SU-DHL-6 (cell line): ENCODE data around the gene KMT2A.
"Not testable (repeated sequence)": the region's sequence is repeated elsewhere in the genome, so short reads cannot be mapped to it uniquely, and the experiment has no call there.

Source experiments
- H2AFZ ChIP-seq: fragments of 200-600 bp; sonication (generic); 2 replicates; pipeline ENCODE4 v1.6.1; 2014; ENCODE audit warnings: low read depth, mild to moderate bottlenecking, moderate library complexity, mixed read lengths, antibody characterized with exemption, low read length; ENCODE audit not compliant: severe bottlenecking
- H3F3A ChIP-seq: fragments of 200-600 bp; shearing (Covaris generic); 2 replicates; pipeline ENCODE4 v1.6.0; 2016; ENCODE audit warnings: antibody characterized with exemption, mild to moderate bottlenecking; ENCODE audit not compliant: insufficient read depth
- H3K27ac ChIP-seq: fragments of 200-600 bp; sonication (generic); 2 replicates; pipeline ENCODE4 v1.5.1; 2016; ENCODE audit warnings: low read depth, mild to moderate bottlenecking, low read length, moderate library complexity, mixed read lengths
- H3K27me3 ChIP-seq: fragments of 200-600 bp; sonication (generic), shearing (Covaris generic); 2 replicates; pipeline ENCODE4 v1.6.0; 2014; ENCODE audit warnings: mild to moderate bottlenecking, low read length
- H3K36me3 ChIP-seq: fragments of 200-600 bp; sonication (generic); 2 replicates; pipeline ENCODE4 v1.6.1; 2014; ENCODE audit warnings: mild to moderate bottlenecking, low read length, mixed read lengths
- H3K4me2 ChIP-seq: fragments of 300-600, 200-600 bp; shearing (Covaris generic), sonication (generic); 2 replicates; pipeline ENCODE4 v1.6.0; 2014; ENCODE audit warnings: low read length, low read depth, mild to moderate bottlenecking; ENCODE audit not compliant: poor library complexity, severe bottlenecking
- H3K4me3 ChIP-seq: fragments of 200-600 bp; sonication (generic); 2 replicates; pipeline ENCODE4 v1.5.1; 2014; ENCODE audit warnings: antibody characterized with exemption, low read length, mild to moderate bottlenecking, mixed read lengths; ENCODE audit not compliant: insufficient read depth, poor library complexity, severe bottlenecking
- H3K79me2 ChIP-seq: fragments of 200-600 bp; sonication (generic); 2 replicates; pipeline ENCODE4 v1.6.1; 2014; ENCODE audit warnings: mild to moderate bottlenecking, low read length, moderate library complexity; ENCODE audit not compliant: insufficient read depth
- H3K9ac ChIP-seq: fragments of 200-600 bp; sonication (generic); 2 replicates; pipeline ENCODE4 v1.7.0; 2014; ENCODE audit warnings: mild to moderate bottlenecking, low read length
- H3K9me2 ChIP-seq: fragments of 200-600 bp; sonication (generic); replicated peaks from 2 replicates; pipeline ENCODE4 v1.6.1; 2014; ENCODE audit warnings: low read length; ENCODE audit not compliant: insufficient read depth
- H3K9me3 ChIP-seq: fragments of 200-600 bp; sonication (generic); 2 replicates; pipeline ENCODE4 v1.6.1; 2014; ENCODE audit warnings: low read length, mixed read lengths; ENCODE audit not compliant: insufficient read depth
- H4K20me1 ChIP-seq: fragments of 200-600 bp; sonication (generic); 2 replicates; pipeline ENCODE4 v1.6.1; 2014; ENCODE audit warnings: low read depth, mild to moderate bottlenecking, antibody characterized with exemption, low read length, moderate library complexity, mixed read lengths
- CTCF ChIP-seq: fragments of 200-600 bp; sonication (generic); IDR thresholded peaks from one replicate; pipeline ENCODE4 v1.5.1; 2017; ENCODE audit warnings: antibody characterized with exemption, mild to moderate bottlenecking, low read length, moderate library complexity; ENCODE audit not compliant: insufficient read depth, poor library complexity, severe bottlenecking
- EZH2phosphoT487 ChIP-seq: fragments of 200-600 bp; sonication (generic), shearing (Covaris generic); conservative IDR thresholded peaks from 2 replicates; pipeline ENCODE4 v1.6.1; 2018; ENCODE audit warnings: mild to moderate bottlenecking, antibody characterized with exemption, low read length, moderate library complexity, mixed read lengths

Gene KMT2A

GRCh38 chr11:118462178-118462577 is 25.9 kb downstream of the KMT2A start:
- 0 out of 2 replicates have a peak, but pooled peaks cover 3% of the 10 kb centered on the region for H4K20me1 ChIP-seq
- no peaks in the 10 kb centered on the region for H3K9me2 ChIP-seq
- H3K27ac ChIP-seq, result no peak overlapping the region
- peaks cover 56% of the 10 kb centered on the region for H3K79me2 ChIP-seq
- H3K27me3 ChIP-seq, result no peaks in the 10 kb centered on the region
- H3F3A ChIP-seq, result no peaks in the 10 kb centered on the region
- no peaks in the 10 kb centered on the region for H3K9me3 ChIP-seq
- no peak overlapping the region for H3K4me3 ChIP-seq
- TF ChIP-seq EZH2phosphoT487 (no peak), CTCF (no peak)
- H3K4me2 ChIP-seq, result no peak overlapping the region
- no peaks in the 10 kb centered on the region for H3K36me3 ChIP-seq
- no peak overlapping the region for H2AFZ ChIP-seq
- no peak overlapping the region for H3K9ac ChIP-seq

- not testable (repeated sequence) for H3K36me3 ChIP-seq, H3K4me2 ChIP-seq, H3K9me3 ChIP-seq, H3K27me3 ChIP-seq, H2AFZ ChIP-seq, H3F3A ChIP-seq, H3K4me3 ChIP-seq, H3K9me2 ChIP-seq, H3K9ac ChIP-seq, H4K20me1 ChIP-seq, H3K27ac ChIP-seq
- H3K79me2 ChIP-seq, result peaks cover 15% of the 10 kb centered on the region
These were observed 32.7 kb downstream of the KMT2A start for GRCh38 chr11:118468968-118469367.

- Histone ChIP-seq H3K4me2 (no peak overlapping the region), H3K9ac (no peak overlapping the region), H3K27me3 (no peaks in the 10 kb centered on the region), H3K36me3 (peaks cover 5% of the 10 kb centered on the region; the same call in 1 of the 2 replicates), H4K20me1 (peaks cover 7% of the 10 kb centered on the region; the same call in 1 of the 2 replicates), H2AFZ (no peak overlapping the region), H3K79me2 (peaks cover 8% of the 10 kb centered on the region), H3K9me2 (no peaks in the 10 kb centered on the region), H3K9me3 (no peaks in the 10 kb centered on the region), H3K4me3 (no peak overlapping the region), H3K27ac (no peak overlapping the region), H3F3A (no peaks in the 10 kb centered on the region; the same call in 1 of the 2 replicates)
- TF ChIP-seq EZH2phosphoT487 (no peak), CTCF (no peak)
These were observed 34.7 kb downstream of the KMT2A start for GRCh38 chr11:118471030-118471429.

- H3K27me3 ChIP-seq, result no peaks in the 10 kb centered on the region
- TF ChIP-seq CTCF (no peak), EZH2phosphoT487 (no peak)
- H3K36me3 ChIP-seq, result peaks cover 17% of the 10 kb centered on the region
- no peak overlapping the region for H2AFZ ChIP-seq
- H3K4me2 ChIP-seq, result no peak overlapping the region
- no peaks in the 10 kb centered on the region for H3K9me2 ChIP-seq
- no peak overlapping the region for H3K9ac ChIP-seq
- no peaks in the 10 kb centered on the region; the same call in 1 of the 2 replicates for H3F3A ChIP-seq
- H3K27ac ChIP-seq, result no peak overlapping the region
- H3K4me3 ChIP-seq, result no peak overlapping the region
- H3K9me3 ChIP-seq, result no peaks in the 10 kb centered on the region
- peaks cover under 1% of the 10 kb centered on the region for H3K79me2 ChIP-seq
- H4K20me1 ChIP-seq, result peaks cover under 1% of the 10 kb centered on the region; the same call in 1 of the 2 replicates
These were observed 37.2 kb downstream of the KMT2A start for GRCh38 chr11:118473537-118473936.
